HG03558 (cell line): ENCODE results near the gene JPT1.
A peak's percentile ranks its signal among the peaks of the same experiment; 100 is the strongest.
"Not testable (repeated sequence)": the region's sequence is repeated elsewhere in the genome, so short reads cannot be mapped to it uniquely, and the experiment has no call there.

Source experiments
- ATAC-seq: cut with Tn5 transposase; IDR thresholded peaks from one replicate; pipeline ENCODE4 v1.9.1; 2021; ENCODE audit warnings: moderate number of reproducible peaks; ENCODE audit not compliant: unreplicated experiment; ENCODE audit errors: extremely low read depth

The JPT1 gene

GRCh38 chr17:75154195-75155106 lies at the start of gene JPT1:
Gene JPT1 (minus strand): TSS chr17:75154512. CDS start chr17:75154397, 115 bp downstream.
- peak; percentile 88 for ATAC-seq

GRCh38 chr17:75199886-75200618 lies 45.7 kb upstream of the JPT1 start:
- no peak for ATAC-seq

GRCh38 chr17:75194879-75195278 lies 40.6 kb upstream of the JPT1 start:
- no peak for ATAC-seq

GRCh38 chr17:75191584-75191983 lies 37.3 kb upstream of the JPT1 start:
- no peak for ATAC-seq

GRCh38 chr17:75188614-75189013 lies 34.3 kb upstream of the JPT1 start:
- no peak for ATAC-seq

- ATAC-seq, result no peak
Observed at GRCh38 chr17:75183999-75184884, 29.9 kb upstream of the JPT1 start.

- ATAC-seq, result peak; percentile 47
Observed at GRCh38 chr17:75182569-75183436, 28.5 kb upstream of the JPT1 start, which contains the start of gene SUMO2. Gene SUMO2 (minus strand): TSS chr17:75182959. CDS start chr17:75182834, 125 bp downstream.

- no peak for ATAC-seq
Observed at GRCh38 chr17:75182319-75182568, 27.9 kb upstream of the JPT1 start.

GRCh38 chr17:75181608-75182318 lies 27.5 kb upstream of the JPT1 start:
- ATAC-seq, result no peak

GRCh38 chr17:75181110-75181509 lies 26.8 kb upstream of the JPT1 start:
- no peak for ATAC-seq

GRCh38 chr17:75178453-75178852 lies 24.1 kb upstream of the JPT1 start:
- ATAC-seq, result no peak

GRCh38 chr17:75176625-75177024 lies 22.3 kb upstream of the JPT1 start:
- ATAC-seq, result no peak

- no peak for ATAC-seq
Observed at GRCh38 chr17:75174996-75175395, 20.7 kb upstream of the JPT1 start.

GRCh38 chr17:75173526-75173925 lies 19.2 kb upstream of the JPT1 start:
- no peak for ATAC-seq

- no peak for ATAC-seq
Observed at GRCh38 chr17:75168998-75169397, 14.7 kb upstream of the JPT1 start.

- ATAC-seq, result not testable (repeated sequence)
Observed at GRCh38 chr17:75164606-75165005, 10.3 kb upstream of the JPT1 start.

GRCh38 chr17:75163074-75163473 lies 8.8 kb upstream of the JPT1 start:
- ATAC-seq, result no peak

GRCh38 chr17:75160211-75160610 lies 5.9 kb upstream of the JPT1 start:
- no peak for ATAC-seq
